Skin of body (tissue), 2 donors: Measurements from ENCODE around the gene ZNF280B. TPM values are rescaled to one million over a fixed set of nuclear protein-coding genes. Genes with fewer than 3 reads are reported as not detected.
"Not testable (repeated sequence)": the region's sequence is repeated elsewhere in the genome, so short reads cannot be mapped to it uniquely, and the experiment has no call there.

Experiments used
- DNase-seq: peaks from one replicate; lab custom pipeline; 2025; lab: John Stamatoyannopoulos, UW
- total RNA-seq: library from RNA; depleted of rRNA; stranded (reverse); fragments of >200 nt; gene quantifications from one replicate; pipeline ENCODE4 v1.2.3, GENCODE V29; 2014

The ZNF280B gene
- total RNA-seq, 1 donor from 2014 or later: 0.59 TPM

- no peak for DNase-seq
Observed at GRCh38 chr22:22534604-22535415, 26.3 kb upstream of the ZNF280B start.

GRCh38 chr22:22533863-22534262, 25.3 kb upstream of the ZNF280B start:
- no peak for DNase-seq

- DNase-seq: no peak
Observed at GRCh38 chr22:22533417-22533816, 24.9 kb upstream of the ZNF280B start.

GRCh38 chr22:22532547-22533071, 24.1 kb upstream of the ZNF280B start:
- not testable (repeated sequence) for DNase-seq

- DNase-seq: no peak
Observed at GRCh38 chr22:22531770-22532546, 23.4 kb upstream of the ZNF280B start.

GRCh38 chr22:22528780-22529179, 20.2 kb upstream of the ZNF280B start:
- DNase-seq: no peak

- no peak for DNase-seq
Observed at GRCh38 chr22:22527312-22527711, 18.8 kb upstream of the ZNF280B start.

- DNase-seq: no peak
Observed at GRCh38 chr22:22526125-22526912, 17.8 kb upstream of the ZNF280B start.

GRCh38 chr22:22523494-22523893, 15.0 kb upstream of the ZNF280B start:
- DNase-seq: no peak

GRCh38 chr22:22521631-22522030, 13.1 kb upstream of the ZNF280B start:
- DNase-seq: no peak

- no peak for DNase-seq
Observed at GRCh38 chr22:22520667-22521602, 12.4 kb upstream of the ZNF280B start.

GRCh38 chr22:22520020-22520656, 11.6 kb upstream of the ZNF280B start, which contains the start of gene ZNF280A:
TSS of gene ZNF280A (minus strand) at chr22:22520270. CDS start at chr22:22515630, 4,640 bp downstream.
- no peak for DNase-seq

GRCh38 chr22:22519591-22519990, 11.0 kb upstream of the ZNF280B start:
- no peak for DNase-seq

- DNase-seq: no peak
Observed at GRCh38 chr22:22516992-22517391, 8.4 kb upstream of the ZNF280B start.

GRCh38 chr22:22515890-22516289, 7.3 kb upstream of the ZNF280B start:
- no peak for DNase-seq

- not testable (repeated sequence) for DNase-seq
Observed at GRCh38 chr22:22514431-22514830, 5.9 kb upstream of the ZNF280B start.

GRCh38 chr22:22513619-22514018, 5.1 kb upstream of the ZNF280B start:
- DNase-seq: no peak

- DNase-seq: no peak
Observed at GRCh38 chr22:22512951-22513350, 4.4 kb upstream of the ZNF280B start.

GRCh38 chr22:22510833-22511232, 2.3 kb upstream of the ZNF280B start:
- DNase-seq: not testable (repeated sequence)

- DNase-seq: not testable (repeated sequence)
Observed at GRCh38 chr22:22509912-22510311, 1.4 kb upstream of the ZNF280B start.
